Neutrophil (primary cell): Measurements from ENCODE around the gene TACO1.

Source experiments
- H3K27ac ChIP-seq: fragments of 200-600 bp; sonication (generic); 2 replicates; pipeline ENCODE4 v1.5.1; 2016; ENCODE audit warnings: mild to moderate bottlenecking, moderate library complexity
- H3K27me3 ChIP-seq: fragments of 200-600 bp; sonication (generic); 2 replicates; pipeline ENCODE4 v1.6.0; 2016; ENCODE audit warnings: mild to moderate bottlenecking
- H3K36me3 ChIP-seq: fragments of 200-600 bp; sonication (generic); 2 replicates; pipeline ENCODE4 v1.5.1; 2017
- H3K4me1 ChIP-seq, 2 experiments: fragments of 200-600 bp in 1 of 2; sonication (generic) in 1 of 2; 1 replicate in 1 of 2; 2 replicates in 1 of 2; pipeline versions ENCODE4 v1.5.1 to v1.6.1; 2013 to 2016; ENCODE audit warnings: low read depth in 1 of 2, low read length in 1 of 2, mild to moderate bottlenecking in 1 of 2, moderate library complexity in 1 of 2; ENCODE audit not compliant: control insufficient read depth in 1 of 2, insufficient read depth in 1 of 2
- H3K4me3 ChIP-seq, 2 experiments: fragments of 200-600 bp in 1 of 2; sonication (generic) in 1 of 2; 1 replicate in 1 of 2; 2 replicates in 1 of 2; pipeline ENCODE4 v1.5.1; 2013 to 2016; ENCODE audit warnings: low read depth in 1 of 2, low read length in 1 of 2, mild to moderate bottlenecking in 1 of 2, moderate library complexity in 1 of 2
- H3K9me3 ChIP-seq: fragments of 200-600 bp; sonication (generic); 2 replicates; pipeline ENCODE4 v1.5.1; 2016
- TF ChIP-seq, protein P1 (sequence below): fragments of 200-600 bp; sonication (generic); IDR thresholded peaks from 2 replicates; pipeline ENCODE4 v1.5.1; 2016; ENCODE audit warnings: antibody characterized with exemption

Gene TACO1

DNA sequence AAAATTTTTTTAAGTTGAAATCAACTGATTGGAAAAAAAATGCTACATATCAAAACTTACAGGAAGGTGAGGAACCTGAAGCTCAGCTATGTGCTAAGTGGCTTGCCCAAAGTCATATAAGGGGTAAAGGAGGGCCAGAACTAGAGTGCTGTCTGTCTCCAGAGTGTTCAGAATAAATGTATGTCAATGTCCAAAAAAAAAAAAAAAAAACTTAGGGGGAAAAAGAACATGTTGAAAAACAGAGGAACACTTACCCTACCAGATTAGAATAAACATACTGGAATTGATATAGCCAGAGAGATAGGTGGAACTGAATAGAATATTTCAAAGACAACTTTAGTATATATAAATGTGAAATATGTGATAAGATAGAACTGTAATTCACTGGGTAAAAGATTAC lies 38.9 kb upstream of the TACO1 start:
- H3K4me3 ChIP-seq: no peak overlapping the region
- no peaks in the 10 kb centered on the region for H3K27me3 ChIP-seq
- TF ChIP-seq, protein P1, sequence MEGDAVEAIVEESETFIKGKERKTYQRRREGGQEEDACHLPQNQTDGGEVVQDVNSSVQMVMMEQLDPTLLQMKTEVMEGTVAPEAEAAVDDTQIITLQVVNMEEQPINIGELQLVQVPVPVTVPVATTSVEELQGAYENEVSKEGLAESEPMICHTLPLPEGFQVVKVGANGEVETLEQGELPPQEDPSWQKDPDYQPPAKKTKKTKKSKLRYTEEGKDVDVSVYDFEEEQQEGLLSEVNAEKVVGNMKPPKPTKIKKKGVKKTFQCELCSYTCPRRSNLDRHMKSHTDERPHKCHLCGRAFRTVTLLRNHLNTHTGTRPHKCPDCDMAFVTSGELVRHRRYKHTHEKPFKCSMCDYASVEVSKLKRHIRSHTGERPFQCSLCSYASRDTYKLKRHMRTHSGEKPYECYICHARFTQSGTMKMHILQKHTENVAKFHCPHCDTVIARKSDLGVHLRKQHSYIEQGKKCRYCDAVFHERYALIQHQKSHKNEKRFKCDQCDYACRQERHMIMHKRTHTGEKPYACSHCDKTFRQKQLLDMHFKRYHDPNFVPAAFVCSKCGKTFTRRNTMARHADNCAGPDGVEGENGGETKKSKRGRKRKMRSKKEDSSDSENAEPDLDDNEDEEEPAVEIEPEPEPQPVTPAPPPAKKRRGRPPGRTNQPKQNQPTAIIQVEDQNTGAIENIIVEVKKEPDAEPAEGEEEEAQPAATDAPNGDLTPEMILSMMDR: no peak
- no peaks in the 10 kb centered on the region for H3K9me3 ChIP-seq
- no peak overlapping the region for H3K27ac ChIP-seq
- no peaks in the 10 kb centered on the region for H3K4me1 ChIP-seq
- no peaks in the 10 kb centered on the region for H3K36me3 ChIP-seq

DNA sequence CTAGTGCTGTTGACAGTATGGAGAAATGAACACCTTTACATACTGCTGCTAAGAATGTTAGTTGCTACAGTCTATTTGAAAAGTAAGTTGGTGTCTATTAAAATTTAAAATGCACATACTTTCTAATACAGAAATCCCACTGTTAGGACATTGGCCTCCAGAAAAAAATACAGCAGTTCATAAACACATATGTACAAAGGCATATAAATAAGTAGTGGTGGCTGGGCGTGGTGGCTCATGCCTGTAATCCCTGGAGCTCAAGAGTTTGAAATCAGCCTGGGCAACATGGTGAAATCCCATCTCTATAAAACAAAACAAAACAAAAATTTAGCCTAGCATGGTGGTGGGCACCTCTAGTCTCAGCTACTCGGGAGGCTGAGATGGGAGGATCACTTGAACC lies 37.4 kb upstream of the TACO1 start:
- no peaks in the 10 kb centered on the region for H3K4me1 ChIP-seq
- H3K4me3 ChIP-seq: no peak overlapping the region
- no peaks in the 10 kb centered on the region for H3K36me3 ChIP-seq
- H3K27me3 ChIP-seq: no peaks in the 10 kb centered on the region
- no peak overlapping the region for H3K27ac ChIP-seq
- no peaks in the 10 kb centered on the region for H3K9me3 ChIP-seq
- TF ChIP-seq, protein P1: no peak

- H3K36me3 ChIP-seq: no peaks in the 10 kb centered on the region
- no peaks in the 10 kb centered on the region for H3K27me3 ChIP-seq
- TF ChIP-seq, protein P1: no peak
- no peak overlapping the region for H3K4me3 ChIP-seq
- no peak overlapping the region for H3K27ac ChIP-seq
- no peaks in the 10 kb centered on the region for H3K9me3 ChIP-seq
- no peaks in the 10 kb centered on the region for H3K4me1 ChIP-seq
These were observed 36.1 kb upstream of the TACO1 start for GRCh38 chr17:63564562-63564961.

DNA sequence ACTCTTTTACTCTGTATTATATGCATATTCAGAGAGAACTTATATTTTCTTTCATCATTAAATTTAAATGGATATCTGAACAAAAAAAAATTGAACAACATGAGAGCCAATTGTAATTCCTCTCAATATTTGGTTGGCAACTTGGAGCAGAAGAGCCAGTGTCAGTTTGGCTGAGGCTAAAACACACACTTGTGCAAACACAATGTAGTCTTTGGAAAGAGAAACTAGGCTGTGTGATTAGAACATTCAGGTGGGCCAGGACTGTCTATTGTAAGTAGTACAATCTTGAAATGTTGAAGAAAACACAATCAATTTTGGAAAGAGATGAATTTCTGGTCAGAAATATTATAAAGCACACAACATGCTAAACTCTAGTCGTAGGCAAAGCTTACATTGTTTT lies 33.5 kb upstream of the TACO1 start:
- H3K4me1 ChIP-seq: peaks cover 18% of the 10 kb centered on the region in 2 experiments
- H3K4me3 ChIP-seq: no peak overlapping the region
- H3K36me3 ChIP-seq: no peaks in the 10 kb centered on the region
- TF ChIP-seq, protein P1: no peak
- H3K27ac ChIP-seq: no peak overlapping the region
- H3K27me3 ChIP-seq: no peaks in the 10 kb centered on the region
- H3K9me3 ChIP-seq: no peaks in the 10 kb centered on the region

- TF ChIP-seq, protein P1: no peak
- Histone ChIP-seq H3K9me3 (no peaks in the 10 kb centered on the region), H3K27me3 (no peaks in the 10 kb centered on the region), H3K27ac (no peak overlapping the region), H3K4me3 (no peak overlapping the region), H3K4me1 (peaks cover 28% of the 10 kb centered on the region in 2 experiments), H3K36me3 (no peaks in the 10 kb centered on the region)
These were observed 32.1 kb upstream of the TACO1 start for GRCh38 chr17:63568563-63568962.
